GM06990 (cell line): ENCODE measurements around the gene SBF1.
A peak's percentile ranks its signal among the peaks of the same experiment; 100 is the strongest.

Experiments
- DNase-seq: peaks from one replicate; pipeline ENCODE4 v3.0.0-alpha.2; 2011; ENCODE audit not compliant: insufficient read length; ENCODE audit errors: extremely low read depth
- H3K27me3 ChIP-seq: replicated peaks from 2 replicates; pipeline ENCODE4 v1.6.0; 2011; ENCODE audit warnings: low read length; ENCODE audit not compliant: control insufficient read depth, insufficient read depth
- H3K36me3 ChIP-seq: 2 replicates; pipeline ENCODE4 v1.5.1; 2011; ENCODE audit warnings: low read length; ENCODE audit not compliant: control insufficient read depth, insufficient read depth
- H3K4me3 ChIP-seq: replicated peaks from 2 replicates; pipeline ENCODE4 v1.5.1; 2011; ENCODE audit warnings: low read depth, mild to moderate bottlenecking, control low read depth, low read length
- TF ChIP-seq, protein P1 (sequence below): IDR thresholded peaks from 2 replicates; pipeline ENCODE4 v1.5.1; 2011; ENCODE audit warnings: low read length, control low read depth, mild to moderate bottlenecking, inconsistent platforms; ENCODE audit not compliant: insufficient read depth, poor library complexity, severe bottlenecking

Gene SBF1

DNA sequence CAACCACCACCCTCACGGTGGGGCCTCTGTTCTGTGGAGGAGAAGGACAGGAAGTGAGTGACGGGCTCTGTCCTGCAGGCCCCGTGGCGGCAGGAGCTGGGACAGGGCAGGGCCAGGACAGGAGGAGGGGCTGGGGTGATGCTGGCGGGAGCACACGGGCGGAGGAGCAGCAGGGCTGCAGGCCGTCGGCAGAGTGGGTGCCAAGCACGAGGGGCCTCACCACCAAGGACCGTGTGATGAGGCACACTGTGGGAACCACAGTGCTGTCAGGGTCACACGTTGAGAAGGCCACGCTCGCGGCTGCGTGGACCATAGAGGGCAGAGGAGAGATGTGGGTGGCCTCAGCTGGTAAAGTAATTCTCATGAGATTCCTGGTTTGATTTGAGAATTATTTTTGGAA, 42.1 kb upstream of the SBF1 start:
- TF ChIP-seq, protein P1, sequence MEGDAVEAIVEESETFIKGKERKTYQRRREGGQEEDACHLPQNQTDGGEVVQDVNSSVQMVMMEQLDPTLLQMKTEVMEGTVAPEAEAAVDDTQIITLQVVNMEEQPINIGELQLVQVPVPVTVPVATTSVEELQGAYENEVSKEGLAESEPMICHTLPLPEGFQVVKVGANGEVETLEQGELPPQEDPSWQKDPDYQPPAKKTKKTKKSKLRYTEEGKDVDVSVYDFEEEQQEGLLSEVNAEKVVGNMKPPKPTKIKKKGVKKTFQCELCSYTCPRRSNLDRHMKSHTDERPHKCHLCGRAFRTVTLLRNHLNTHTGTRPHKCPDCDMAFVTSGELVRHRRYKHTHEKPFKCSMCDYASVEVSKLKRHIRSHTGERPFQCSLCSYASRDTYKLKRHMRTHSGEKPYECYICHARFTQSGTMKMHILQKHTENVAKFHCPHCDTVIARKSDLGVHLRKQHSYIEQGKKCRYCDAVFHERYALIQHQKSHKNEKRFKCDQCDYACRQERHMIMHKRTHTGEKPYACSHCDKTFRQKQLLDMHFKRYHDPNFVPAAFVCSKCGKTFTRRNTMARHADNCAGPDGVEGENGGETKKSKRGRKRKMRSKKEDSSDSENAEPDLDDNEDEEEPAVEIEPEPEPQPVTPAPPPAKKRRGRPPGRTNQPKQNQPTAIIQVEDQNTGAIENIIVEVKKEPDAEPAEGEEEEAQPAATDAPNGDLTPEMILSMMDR = no peak
- Histone ChIP-seq H3K36me3 (peaks cover 25% of the 10 kb centered on the region), H3K4me3 (no peak overlapping the region), H3K27me3 (no peaks in the 10 kb centered on the region)
- no peak for DNase-seq

DNA sequence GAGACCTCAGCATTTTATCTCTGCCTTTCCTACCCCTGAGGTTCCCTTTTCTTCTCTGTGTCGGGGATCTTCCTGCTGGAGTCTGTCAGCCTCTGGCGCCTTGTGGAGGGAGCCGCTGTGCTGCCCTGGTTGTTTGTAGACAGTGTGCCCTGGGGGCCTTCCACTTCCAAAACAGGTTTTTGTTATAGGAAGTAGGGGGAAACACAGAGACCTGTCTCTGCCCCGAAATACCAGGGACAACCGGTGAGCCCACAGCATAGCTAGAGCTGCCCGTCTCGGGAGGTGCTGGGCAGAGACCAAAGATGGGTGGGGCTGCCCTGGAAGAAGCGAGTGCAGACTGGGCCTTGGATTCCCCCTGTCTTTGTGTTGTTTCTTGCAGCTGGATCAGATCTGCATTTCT, 41.2 kb upstream of the SBF1 start:
- Histone ChIP-seq H3K27me3 (no peaks in the 10 kb centered on the region), H3K4me3 (no peak overlapping the region), H3K36me3 (peaks cover 20% of the 10 kb centered on the region)
- TF ChIP-seq, protein P1 = no peak
- no peak for DNase-seq

DNA sequence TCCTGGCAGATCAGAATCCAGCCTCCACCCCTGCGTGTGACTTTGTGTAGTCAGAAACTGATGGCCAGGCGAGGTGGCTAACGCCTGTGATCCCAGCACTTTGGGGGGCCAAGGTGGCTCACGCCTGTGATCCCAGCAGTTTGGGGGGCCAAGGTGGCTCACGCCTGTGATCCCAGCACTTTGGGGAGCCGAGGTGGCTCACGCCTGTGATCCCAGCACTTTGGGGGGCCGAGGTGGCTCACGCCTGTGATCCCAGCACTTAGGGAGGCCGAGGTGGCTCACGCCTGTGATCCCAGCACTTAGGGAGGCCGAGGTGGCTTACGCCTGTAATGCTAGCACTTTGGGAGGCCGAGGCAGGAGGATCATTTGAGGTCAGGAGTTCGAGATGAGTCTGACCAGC, 38.3 kb upstream of the SBF1 start:
- H3K36me3 ChIP-seq = peaks cover 6% of the 10 kb centered on the region
- H3K4me3 ChIP-seq = no peak overlapping the region
- TF ChIP-seq, protein P1 = no peak
- no peaks in the 10 kb centered on the region for H3K27me3 ChIP-seq
- no peak for DNase-seq

DNA sequence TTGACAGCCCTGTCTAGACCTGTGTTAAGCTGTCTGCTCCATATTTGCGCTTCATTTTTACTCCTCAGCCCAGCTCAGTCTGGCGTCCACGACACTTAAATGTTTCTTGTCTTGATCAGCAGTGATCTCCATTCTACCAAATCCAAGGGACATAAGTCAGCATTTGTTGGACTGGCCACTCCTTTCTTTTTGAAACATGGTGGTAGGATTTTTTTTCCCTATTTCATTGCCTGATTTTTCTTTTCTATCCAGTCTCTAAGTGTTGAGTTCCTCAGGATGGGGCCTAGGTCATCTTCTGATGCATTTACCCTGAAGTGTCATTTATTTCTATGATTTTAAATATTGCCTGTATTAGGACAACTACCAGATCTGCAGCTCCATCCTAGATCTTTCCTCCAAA, 34.1 kb upstream of the SBF1 start:
- no peak for DNase-seq
- peaks cover 9% of the 10 kb centered on the region for H3K36me3 ChIP-seq
- peak overlapping the region; percentile 98 for H3K4me3 ChIP-seq
- no peaks in the 10 kb centered on the region for H3K27me3 ChIP-seq
- TF ChIP-seq, protein P1 = no peak

DNA sequence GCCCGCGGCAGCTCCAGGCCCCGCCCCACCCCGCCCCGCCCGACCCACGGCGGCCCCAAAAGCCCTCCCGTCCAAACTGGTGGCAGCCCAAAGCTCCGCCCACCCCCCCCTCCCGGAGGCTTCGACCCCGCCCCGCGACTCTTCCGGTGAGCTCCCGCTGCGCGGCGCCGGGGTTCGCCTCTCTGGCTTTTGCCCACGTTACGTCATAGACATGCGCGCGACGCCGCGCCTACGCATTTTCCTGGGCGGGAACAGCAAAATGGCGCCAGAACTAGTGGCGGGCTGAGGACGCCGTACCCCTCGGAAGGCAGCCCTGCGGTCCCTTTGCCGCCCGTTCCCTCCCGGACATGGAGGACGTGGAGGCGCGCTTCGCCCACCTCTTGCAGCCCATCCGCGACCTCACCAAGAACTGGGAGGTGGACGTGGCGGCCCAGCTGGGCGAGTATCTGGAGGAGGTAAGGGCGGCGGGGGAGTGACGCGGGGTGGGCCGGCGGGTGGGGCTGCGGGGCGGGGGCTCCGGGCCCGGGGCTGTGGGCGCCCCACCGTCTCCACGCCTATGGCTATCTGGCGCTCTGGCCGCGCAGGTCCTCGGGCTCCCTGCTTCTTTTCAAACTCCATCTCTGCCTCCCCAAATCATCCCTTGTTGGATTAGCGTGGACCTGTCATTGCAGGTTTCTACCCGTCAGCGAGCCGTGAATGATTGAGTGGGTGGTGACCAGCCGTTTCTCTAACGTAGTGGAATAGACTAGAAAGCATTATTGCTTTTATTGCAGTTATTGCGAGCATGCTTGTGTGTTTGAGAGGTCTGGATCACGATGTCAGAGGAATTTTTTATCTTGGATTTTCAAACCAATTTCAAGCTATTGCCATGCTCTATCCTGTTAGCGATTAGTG, 33.4 kb upstream of the SBF1 start, which contains the start of gene NCAPH2:
NCAPH2 (plus strand) TSS at position 234 of the 894 bp plus-strand sequence; CDS start at position 348, 114 bp downstream.
- Histone ChIP-seq H3K36me3 (peaks cover 14% of the 10 kb centered on the region), H3K4me3 (peak within 1 kb of the TSS; percentile 98), H3K27me3 (no peaks in the 10 kb centered on the region)
- TF ChIP-seq, protein P1 = peak; percentile 13
- DNase-seq = peak; percentile 95
